ENCODE data around the gene MFAP2.

Gene MFAP2

DNA sequence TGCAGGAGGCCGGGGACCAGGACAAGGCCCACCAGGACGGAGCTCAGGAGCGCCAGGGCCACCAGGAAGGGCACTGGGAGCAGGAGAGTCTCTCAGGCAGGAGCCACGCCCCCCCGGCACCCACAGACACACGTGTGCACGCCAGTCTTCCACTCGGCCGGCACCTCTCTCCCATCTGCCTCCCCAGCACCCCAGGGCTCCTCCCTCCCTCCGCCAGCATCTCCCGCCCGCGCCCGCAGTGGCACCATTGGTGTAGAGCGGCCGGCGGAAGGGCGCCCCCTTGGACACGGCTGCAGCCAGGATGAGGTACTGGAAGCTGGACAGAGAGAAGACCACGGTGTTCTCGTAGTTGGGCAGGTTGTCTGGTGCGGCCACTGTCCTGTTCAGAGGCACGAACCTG lies 6.1 kb upstream of the MFAP2 start:
- TF ChIP-seq SIN3A (IDR thresholded peaks at IDR 0.05; ENCODE audit: borderline replicate concordance, insufficient read depth, low read length): no peak
- TF ChIP-seq, protein P1, sequence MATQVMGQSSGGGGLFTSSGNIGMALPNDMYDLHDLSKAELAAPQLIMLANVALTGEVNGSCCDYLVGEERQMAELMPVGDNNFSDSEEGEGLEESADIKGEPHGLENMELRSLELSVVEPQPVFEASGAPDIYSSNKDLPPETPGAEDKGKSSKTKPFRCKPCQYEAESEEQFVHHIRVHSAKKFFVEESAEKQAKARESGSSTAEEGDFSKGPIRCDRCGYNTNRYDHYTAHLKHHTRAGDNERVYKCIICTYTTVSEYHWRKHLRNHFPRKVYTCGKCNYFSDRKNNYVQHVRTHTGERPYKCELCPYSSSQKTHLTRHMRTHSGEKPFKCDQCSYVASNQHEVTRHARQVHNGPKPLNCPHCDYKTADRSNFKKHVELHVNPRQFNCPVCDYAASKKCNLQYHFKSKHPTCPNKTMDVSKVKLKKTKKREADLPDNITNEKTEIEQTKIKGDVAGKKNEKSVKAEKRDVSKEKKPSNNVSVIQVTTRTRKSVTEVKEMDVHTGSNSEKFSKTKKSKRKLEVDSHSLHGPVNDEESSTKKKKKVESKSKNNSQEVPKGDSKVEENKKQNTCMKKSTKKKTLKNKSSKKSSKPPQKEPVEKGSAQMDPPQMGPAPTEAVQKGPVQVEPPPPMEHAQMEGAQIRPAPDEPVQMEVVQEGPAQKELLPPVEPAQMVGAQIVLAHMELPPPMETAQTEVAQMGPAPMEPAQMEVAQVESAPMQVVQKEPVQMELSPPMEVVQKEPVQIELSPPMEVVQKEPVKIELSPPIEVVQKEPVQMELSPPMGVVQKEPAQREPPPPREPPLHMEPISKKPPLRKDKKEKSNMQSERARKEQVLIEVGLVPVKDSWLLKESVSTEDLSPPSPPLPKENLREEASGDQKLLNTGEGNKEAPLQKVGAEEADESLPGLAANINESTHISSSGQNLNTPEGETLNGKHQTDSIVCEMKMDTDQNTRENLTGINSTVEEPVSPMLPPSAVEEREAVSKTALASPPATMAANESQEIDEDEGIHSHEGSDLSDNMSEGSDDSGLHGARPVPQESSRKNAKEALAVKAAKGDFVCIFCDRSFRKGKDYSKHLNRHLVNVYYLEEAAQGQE (IDR thresholded peaks at IDR 0.05; ENCODE audit: insufficient read depth in 1 of 2, low read depth in 2 of 2, low read length in 2 of 2): no peak
- no peak for TF ChIP-seq TAF1 (IDR thresholded peaks at IDR 0.05; ENCODE audit: borderline replicate concordance, insufficient read depth, low read length)
- no peak for TF ChIP-seq POLR2AphosphoS5 (IDR thresholded peaks at IDR 0.05; ENCODE audit: low read depth, low read length)
- TF ChIP-seq FOXP2 (optimal IDR thresholded peaks at IDR 0.05; ENCODE audit: borderline replicate concordance, extremely low read depth, extremely low read length, insufficient read depth): no peak

DNA sequence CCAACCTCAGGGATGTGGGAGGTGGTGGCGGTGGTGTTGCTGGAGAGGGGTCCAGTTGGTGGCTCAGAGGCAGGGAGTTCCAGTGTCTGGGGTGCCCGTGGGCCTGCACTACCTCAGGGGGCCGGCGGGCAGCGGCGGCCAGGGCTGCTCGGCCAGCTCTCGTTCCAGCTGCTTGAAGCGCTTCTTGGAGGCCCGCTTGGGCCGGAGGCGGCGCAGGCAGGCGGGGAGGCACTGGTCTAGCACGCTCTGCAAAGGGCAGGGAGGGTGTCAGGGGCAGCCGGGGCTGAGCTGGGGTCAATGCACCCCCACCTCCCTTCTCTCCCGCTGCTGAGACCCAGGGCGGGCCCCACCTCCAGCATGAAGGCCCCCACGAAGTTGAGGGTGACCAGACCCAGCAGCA lies 5.7 kb upstream of the MFAP2 start:
- no peak for TF ChIP-seq TAF1 (IDR thresholded peaks at IDR 0.05; ENCODE audit: borderline replicate concordance, insufficient read depth, low read length)

DNA sequence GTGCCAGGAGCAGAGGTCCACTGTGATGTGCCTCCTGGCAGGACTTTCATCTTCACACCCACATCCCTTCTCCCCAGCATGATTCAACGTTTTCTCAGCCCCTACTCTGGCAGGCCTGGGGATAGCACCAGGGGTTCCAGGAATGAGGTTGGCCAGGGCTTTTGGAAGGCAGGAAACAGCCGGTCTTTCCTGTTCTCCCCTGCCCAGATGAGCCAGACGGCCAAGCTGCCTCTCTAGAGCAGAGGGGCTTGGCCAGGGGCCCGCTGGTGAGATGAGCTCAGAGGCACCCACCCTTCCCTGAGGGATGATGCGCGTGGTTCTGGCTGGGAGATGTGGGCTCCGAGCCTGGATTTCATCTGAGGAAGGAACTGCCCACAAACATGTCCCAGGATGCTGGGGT lies 4.3 kb upstream of the MFAP2 start:
- TF ChIP-seq, protein P1 (IDR thresholded peaks at IDR 0.05; ENCODE audit: insufficient read depth in 1 of 2, low read depth in 2 of 2, low read length in 2 of 2): no peak
- TF ChIP-seq POLR2AphosphoS5 (IDR thresholded peaks at IDR 0.05; ENCODE audit: low read depth, low read length) (no peak), SIN3A (IDR thresholded peaks at IDR 0.05; ENCODE audit: borderline replicate concordance, insufficient read depth, low read length) (no peak), FOXP2 (optimal IDR thresholded peaks at IDR 0.05; ENCODE audit: borderline replicate concordance, extremely low read depth, extremely low read length, insufficient read depth) (no peak), TAF1 (IDR thresholded peaks at IDR 0.05; ENCODE audit: borderline replicate concordance, insufficient read depth, low read length) (no peak)

DNA sequence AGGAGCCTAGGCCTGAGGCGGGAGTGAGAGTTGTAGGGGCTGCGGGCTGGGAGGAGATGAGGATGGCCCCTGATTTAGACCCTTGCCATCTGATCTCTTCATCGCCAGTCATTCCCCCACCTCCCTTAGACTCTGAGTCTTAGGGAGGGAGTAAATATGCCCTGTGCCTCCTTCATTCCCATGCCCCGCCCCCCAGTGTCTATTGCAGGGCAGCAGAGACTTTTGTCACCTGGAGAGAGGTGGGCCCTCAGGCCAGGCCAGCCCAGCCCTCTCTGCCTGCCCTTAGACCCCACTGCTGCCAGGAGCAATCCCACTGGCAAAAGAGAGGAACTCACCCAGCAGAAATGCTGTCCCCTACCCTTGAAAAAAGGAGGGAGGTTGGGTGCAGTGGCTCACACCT lies 3.2 kb upstream of the MFAP2 start:
- TF ChIP-seq POLR2AphosphoS5 (IDR thresholded peaks at IDR 0.05; ENCODE audit: low read depth, low read length) (no peak), SIN3A (IDR thresholded peaks at IDR 0.05; ENCODE audit: borderline replicate concordance, insufficient read depth, low read length) (no peak), TAF1 (IDR thresholded peaks at IDR 0.05; ENCODE audit: borderline replicate concordance, insufficient read depth, low read length) (no peak), FOXP2 (optimal IDR thresholded peaks at IDR 0.05; ENCODE audit: borderline replicate concordance, extremely low read depth, extremely low read length, insufficient read depth) (no peak)
- TF ChIP-seq, protein P1 (IDR thresholded peaks at IDR 0.05; ENCODE audit: insufficient read depth in 1 of 2, low read depth in 2 of 2, low read length in 2 of 2): no peak

DNA sequence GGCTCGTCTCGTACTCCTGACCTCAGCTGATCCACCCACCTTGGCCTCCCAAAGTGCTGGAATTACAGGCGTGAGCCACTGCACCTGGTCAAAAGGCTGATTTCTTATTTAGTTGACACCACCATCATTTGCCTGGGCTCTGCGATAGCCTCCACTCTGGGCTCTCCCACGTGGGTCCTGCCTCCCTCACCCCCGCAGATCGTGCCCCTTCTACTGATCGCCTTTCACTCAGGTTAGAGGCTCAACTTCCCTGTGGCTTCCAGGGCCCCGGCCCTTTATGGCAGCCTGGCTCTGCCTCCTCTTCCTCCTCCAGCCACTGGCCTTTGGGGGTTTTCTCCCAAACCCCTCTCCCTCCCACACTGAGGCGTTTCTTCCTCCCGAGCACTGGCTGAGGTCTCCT lies 2.5 kb upstream of the MFAP2 start:
- TF ChIP-seq SIN3A (IDR thresholded peaks at IDR 0.05; ENCODE audit: borderline replicate concordance, insufficient read depth, low read length) (no peak), FOXP2 (optimal IDR thresholded peaks at IDR 0.05; ENCODE audit: borderline replicate concordance, extremely low read depth, extremely low read length, insufficient read depth) (no peak), POLR2AphosphoS5 (IDR thresholded peaks at IDR 0.05; ENCODE audit: low read depth, low read length) (no peak), TAF1 (IDR thresholded peaks at IDR 0.05; ENCODE audit: borderline replicate concordance, insufficient read depth, low read length) (no peak)
- TF ChIP-seq, protein P1 (IDR thresholded peaks at IDR 0.05; ENCODE audit: insufficient read depth in 1 of 2, low read depth in 2 of 2, low read length in 2 of 2): no peak

Measured in PFSK-1 (cell line).